KG1 (cell line): ENCODE data around the gene ZNF141.
"Not testable (repeated sequence)": the region's sequence is repeated elsewhere in the genome, so short reads cannot be mapped to it uniquely, and the experiment has no call there.

Experiments
- DNase-seq: peaks from one replicate; lab custom pipeline; 2025; lab: John Stamatoyannopoulos, UW

ZNF141 gene

DNA sequence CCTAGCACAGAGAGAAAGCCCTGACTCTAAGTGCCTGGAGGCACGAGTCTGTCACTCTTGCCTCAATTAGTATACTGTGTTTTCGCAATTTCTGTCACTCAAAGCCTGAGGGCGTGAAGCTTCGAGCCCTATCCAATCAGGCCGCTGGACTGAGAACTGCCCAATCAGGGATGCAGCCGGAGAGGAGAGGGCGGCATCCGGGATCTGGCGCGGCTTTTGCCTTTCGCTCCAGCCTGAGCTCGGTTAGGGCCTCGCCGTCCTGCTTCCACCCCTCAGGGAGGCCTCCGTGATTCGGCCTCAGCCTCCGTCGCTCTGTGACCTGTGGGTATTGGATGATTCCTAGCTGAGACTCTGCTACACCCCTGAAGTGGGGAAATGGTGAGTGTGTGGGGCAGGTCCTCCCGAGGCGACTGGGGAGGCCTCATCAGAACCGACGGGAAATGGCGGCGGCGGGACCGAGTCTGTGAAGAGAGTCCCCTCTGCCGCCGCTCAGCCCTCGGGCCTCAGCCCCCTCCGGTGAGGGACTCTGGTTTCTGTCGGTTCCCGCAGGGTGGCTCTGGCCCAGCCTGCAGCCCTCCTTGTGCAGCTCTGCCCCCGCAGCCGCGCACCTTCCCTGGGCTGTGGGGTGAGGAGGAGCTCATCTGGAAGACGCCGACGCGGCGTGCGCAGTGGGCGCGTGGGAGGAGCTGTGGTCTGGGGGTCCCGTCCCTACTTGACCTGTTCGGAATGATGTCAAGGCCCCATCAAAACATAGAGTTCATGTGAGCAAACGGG, 48.5 kb downstream of the ZNF141 start:
- DNase-seq: no peak

DNA sequence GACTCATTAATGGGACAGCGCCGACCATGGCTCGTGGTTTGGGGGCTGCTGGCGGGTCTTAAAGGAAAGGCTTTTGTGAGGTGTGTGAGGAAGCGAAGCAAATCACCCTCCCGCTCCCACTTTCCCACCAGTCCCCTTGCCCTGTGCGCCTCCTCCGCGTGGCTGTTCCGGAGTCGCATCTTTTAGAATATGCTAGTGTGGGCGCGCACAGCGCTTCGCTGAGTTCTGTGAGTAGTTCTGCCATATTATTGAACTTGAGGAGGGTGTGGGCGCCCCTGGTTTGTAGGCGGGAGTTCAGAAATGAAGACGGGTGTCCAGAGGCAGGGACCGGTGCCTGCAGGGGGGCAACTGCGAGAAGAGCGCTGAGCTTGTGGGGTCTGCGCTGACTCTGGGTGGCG, 49.1 kb downstream of the ZNF141 start:
- no peak for DNase-seq

DNA sequence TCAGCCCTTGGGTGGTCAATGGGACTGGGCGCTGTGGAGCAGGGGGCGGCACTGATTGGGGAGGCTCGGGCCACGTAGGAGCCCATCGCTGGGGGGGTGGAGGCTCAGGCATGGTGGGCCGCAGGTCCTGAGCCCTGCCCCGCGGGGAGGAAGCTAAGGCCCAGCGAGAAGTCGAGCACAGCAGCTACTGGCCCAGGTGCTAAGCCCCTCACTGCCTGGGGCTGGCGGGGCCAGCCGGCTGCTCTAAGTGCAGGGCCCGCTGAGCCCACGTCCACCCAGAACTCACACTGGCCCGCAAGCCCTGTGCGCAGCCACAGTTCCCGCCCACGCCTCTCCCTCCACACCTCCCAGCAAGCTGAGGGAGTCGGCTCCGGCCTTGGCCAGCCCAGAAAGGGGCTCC, 66.4 kb downstream of the ZNF141 start:
- DNase-seq: no peak

DNA sequence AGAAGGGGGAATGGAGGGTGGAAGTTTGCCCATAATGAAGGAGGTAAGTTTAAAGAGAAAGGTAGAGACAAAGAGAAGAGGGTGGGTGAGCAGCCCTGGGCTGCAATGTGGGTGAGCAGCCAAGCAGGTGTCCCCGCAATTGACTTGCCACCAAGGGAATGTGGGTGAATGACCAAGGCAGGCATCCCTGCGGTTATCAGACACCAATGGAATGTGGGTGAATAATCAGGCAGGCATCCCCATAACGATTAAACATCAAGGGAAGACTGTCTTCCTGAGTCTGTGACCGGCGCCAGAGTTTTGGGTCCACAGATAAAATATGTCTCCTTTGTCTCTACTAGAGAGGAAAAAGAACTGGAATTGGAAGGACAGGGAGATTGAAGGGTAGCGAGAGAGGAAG, 70.7 kb downstream of the ZNF141 start:
- DNase-seq: not testable (repeated sequence)

DNA sequence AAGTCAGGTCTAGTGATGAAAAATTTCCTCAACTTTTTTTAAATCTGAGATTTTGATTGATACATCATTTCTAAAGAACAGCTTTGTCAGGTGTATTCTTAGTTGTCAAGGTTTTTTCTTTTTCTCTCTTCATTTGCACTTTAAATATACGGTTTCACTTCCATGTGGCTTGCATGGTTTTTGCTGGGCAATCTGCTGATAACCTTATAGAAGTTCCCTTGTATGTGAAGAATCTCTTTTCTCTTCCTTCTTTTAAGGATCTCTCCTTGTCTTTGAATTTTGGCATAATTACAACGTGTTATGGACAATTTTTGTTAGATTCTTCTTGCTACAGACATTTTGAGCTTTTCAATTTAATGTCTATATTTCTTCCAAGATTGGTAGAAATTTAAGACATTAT, 85.0 kb downstream of the ZNF141 start:
- DNase-seq: no peak
